GM19468 (cell line): ENCODE measurements around the gene LHX3.
"Not testable (repeated sequence)": the region's sequence is repeated elsewhere in the genome, so short reads cannot be mapped to it uniquely, and the experiment has no call there.

Experiments used
- ATAC-seq: cut with Tn5 transposase; IDR thresholded peaks from one replicate; pipeline ENCODE4 v1.9.1; 2021; ENCODE audit warnings: mild to moderate bottlenecking, moderate library complexity, moderate number of reproducible peaks; ENCODE audit not compliant: unreplicated experiment; ENCODE audit errors: extremely low read depth

Gene LHX3

DNA sequence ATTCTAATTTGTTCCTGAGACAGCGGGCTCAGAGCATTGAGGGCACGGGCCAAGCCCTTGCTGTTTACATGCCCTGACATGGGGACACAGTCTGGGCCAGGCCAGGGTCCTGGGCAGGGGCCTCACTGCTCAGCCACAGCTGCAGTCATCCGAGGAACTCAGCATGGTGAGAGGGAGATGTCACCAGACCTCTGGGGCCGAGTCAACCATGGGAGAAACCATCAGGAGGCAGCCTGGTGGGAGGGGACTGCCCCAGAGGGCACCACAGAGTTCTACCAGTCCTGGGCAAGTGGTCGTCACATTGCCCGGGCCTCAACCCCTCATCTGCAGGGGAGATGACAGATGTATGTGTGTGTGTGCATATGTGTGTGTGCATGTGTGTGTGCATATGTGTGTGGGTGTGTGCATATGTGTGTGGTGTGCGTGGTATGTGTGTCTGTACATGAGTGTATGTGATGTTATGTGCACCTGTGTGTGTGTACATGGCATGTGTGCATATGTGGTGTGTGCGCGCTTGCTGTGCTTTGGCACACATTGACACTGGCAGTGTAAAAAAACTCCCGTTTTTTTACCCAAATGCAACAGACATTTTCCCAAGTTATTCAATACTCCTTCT is 43.8 kb downstream of the LHX3 start:
- ATAC-seq = no peak

DNA sequence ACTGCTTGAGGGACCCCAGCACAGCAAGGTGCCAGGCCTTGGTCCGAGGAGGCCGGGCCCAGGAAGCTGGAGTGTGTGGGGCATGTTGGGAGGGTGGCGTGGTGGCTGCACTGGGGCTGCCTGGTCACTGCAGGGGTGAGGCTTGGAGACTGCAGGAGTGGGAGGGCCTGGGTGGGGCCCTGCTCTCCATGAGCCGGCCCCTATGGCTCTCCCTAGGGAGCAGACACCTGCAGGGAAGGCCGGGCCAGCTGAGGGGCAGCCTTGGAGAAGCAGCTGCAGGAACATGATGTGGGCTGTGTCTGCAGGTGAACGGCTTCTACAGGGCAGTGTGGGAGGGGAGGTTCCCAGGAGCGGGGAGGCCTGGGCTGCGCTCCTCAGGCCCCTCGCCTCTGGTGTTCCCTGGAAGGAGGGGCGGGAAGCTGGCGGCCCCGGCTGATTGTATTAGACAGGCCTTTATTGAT is 44.5 kb downstream of the LHX3 start:
- no peak for ATAC-seq

- ATAC-seq = no peak
Measured at GRCh38 chr9:136159851-136160250, 45.1 kb downstream of the LHX3 start.

- no peak for ATAC-seq
Measured at GRCh38 chr9:136157477-136158265, 47.3 kb downstream of the LHX3 start.

DNA sequence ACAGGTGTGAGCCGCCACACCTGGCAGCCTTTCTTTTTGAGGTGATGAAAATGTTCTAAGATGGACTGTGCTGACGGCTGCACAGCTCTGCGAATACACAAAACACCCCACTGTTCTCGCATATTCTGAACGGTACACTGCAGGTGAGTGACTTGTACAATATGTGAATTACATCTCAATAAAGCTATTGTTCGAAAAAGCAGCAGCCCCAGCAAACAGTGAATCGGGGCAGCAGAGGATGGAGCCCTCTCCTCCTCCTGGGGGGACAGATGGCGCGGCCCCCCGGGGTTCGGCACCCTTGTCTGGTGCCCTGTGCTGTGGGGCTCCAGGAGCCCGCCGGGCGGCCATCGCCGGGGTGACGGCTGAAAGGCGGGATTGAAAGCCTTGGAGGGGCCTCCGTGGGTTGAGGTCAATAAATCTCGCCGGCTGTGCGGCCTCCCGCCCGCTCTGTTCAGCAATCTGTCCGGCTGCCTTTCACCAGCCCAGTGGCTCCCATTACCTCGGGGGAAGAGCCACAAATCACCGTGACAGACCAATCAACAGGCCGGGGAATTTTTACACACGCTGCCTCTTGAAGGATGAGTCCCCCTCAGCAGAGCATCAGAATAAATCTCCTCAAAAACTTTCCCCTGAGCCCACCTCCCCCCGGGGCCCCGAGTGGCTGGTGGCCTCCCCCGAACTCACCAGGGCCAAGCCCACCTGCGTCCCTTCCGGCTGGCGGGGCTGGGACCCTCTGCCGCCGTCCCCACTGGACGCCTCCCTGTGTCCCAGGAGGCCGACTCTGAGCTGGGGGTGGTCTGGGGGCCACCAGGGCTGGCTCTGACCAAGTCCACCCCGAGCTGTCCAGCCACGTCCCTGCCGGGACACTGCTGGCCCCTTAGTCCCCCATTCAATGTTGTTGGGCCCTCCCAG is 48.5 kb downstream of the LHX3 start:
- no peak for ATAC-seq

DNA sequence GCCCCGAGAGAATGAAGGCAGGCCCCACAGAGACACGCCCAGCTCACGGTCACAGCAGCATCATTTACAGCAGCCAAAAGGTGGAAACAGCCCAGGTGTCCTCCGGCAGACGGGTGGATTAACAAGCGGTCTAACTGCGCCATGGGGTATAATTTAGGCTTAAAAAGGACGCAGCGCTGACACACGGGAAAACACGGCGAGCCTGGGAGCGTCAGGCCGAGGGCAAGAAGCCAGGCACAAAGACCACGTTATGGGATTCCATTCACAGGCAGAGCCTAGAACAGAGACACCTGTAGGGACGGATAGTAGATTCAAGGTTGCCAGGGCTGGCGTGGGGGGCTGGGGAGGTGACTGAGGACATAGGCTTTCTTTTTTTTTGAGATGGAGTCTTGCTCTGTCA is 49.4 kb downstream of the LHX3 start:
- no peak for ATAC-seq

DNA sequence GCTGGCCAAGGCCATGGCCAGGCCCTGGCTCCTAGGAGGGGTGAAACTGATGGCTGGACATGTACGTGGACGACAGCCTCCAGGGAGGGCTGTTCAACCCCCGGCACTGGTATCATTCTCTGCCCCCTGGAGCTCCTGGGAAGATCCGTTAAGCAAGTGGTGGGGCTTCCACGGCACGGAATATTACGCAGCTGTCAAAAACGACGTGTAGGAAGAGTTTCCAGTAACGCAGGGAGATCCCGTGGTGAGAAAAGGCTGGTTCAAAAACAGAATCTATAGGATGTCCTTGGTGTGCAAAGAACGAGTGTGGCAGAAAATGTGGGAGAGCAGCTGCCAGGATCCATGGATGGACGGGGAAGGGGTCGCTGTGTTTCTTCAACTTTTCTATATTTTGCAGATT is 50.0 kb downstream of the LHX3 start:
- no peak for ATAC-seq

- ATAC-seq = no peak
Measured at GRCh38 chr9:136153381-136154065, 51.4 kb downstream of the LHX3 start.

GRCh38 chr9:136152931-136153330 is 52.0 kb downstream of the LHX3 start:
- ATAC-seq = no peak

GRCh38 chr9:136152543-136152866 is 52.4 kb downstream of the LHX3 start:
- ATAC-seq = no peak

GRCh38 chr9:136151848-136152542 is 52.9 kb downstream of the LHX3 start:
- ATAC-seq = no peak

- no peak for ATAC-seq
Measured at GRCh38 chr9:136151214-136151804, 53.6 kb downstream of the LHX3 start.

DNA sequence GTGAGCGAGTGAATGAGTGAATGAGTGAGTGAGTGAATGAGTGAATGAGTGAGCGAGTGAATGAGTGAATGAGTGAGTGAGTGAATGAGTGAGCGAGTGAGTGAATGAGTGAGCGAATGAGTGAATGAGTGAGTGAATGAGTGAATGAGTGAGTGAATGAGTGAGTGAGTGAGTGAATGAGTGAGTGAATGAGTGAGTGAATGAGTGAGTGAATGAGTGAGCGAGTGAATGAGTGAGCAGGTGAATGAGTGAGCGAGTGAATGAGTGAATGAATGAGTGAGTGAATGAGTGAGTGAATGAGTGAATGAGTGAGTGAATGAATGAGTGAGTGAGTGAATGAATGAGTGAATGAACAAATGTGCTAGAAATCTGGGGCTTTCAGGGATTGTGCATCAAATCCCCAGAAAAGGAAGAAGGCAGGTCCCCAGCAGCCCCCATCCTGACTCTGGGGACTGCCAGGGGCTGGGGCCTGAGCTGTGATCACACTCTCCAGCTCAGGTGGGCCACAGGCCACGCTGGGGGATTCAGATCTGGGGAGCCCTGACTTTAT is 54.2 kb downstream of the LHX3 start:
- not testable (repeated sequence) for ATAC-seq

DNA sequence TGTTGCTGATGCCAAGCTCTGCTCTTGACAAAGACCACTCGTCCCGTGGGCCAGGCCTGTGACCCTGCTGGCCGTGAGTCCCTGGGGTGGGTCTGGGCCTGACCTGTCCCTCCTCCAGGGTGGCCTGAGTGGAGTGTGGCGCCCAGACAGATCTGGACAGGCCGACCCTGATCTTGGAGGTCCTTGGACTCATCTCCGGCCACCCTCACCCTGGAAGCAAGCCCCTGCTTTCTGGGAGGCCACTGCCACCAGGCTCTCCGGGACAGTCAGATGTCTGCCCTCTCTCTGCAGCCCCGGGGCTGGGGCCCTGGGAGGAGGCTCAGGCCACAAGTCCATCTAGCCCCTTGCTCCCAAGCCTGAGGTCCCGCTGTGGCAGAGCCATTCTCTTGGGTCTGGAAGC is 55.1 kb downstream of the LHX3 start:
- no peak for ATAC-seq

DNA sequence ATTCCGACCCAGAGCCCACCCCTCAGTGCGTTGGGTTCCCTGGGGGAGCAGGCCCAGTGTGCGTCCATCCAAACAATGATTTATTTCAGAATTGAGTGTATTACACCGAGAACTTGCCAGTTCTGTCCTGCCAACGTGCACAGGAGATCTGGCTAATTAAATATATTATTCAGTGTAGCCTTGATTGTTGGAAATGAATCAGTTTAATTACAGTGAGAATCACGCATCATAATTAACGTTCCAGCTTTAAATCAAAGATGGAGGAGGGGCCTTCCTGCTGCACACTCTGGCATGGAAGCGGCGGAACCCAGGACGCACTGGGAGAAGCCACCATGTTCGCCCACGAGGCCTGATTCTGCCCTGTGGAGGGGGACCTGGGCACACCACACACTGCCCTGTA is 55.6 kb downstream of the LHX3 start:
- no peak for ATAC-seq

DNA sequence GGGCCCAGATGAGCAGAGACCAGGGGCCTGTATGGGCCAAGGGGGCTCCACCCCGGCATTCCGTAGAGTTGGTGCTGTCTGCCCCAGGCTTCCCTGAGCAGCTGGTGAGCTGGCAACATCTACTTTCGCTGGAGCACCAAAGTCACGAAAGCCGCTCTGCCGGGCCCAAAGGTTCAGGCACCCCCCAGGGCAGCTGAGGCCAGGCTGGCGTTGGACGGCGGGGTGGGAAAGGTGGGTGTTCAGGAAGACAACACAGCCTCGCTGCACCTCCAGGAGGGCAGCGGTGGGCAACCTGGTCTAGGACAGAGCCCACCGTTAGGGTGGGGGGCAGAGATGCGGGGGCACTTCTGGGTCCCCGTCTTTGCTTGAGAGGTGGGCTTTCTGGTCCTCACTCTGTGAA is 56.2 kb downstream of the LHX3 start:
- no peak for ATAC-seq

- no peak for ATAC-seq
Measured at GRCh38 chr9:136147890-136148714, 56.8 kb downstream of the LHX3 start.
